GM19397 (cell line): ENCODE results near the gene MAMLD1.

Source experiments
- ATAC-seq: cut with Tn5 transposase; IDR thresholded peaks from one replicate; pipeline ENCODE4 v1.9.1; 2021; ENCODE audit warnings: mild to moderate bottlenecking, moderate library complexity; ENCODE audit not compliant: unreplicated experiment

Gene MAMLD1

DNA sequence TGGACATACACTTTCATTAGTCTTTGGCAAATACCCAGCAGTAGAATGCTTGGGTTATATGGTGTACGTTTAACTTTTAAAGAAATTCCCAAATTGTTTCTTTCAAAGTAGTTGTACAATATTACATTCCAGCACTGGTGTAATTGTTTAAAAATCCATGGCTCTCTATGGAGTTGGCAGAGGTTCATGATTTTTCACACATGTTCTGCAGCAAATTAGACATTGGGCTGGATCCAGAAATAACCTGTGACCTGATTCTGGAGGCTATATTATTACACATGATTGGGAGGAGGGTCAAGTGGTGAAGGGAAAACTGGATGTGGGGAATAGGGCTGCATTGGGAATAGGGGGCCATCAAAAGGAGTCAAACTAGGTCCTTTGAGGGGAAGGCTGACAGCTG lies 41.9 kb downstream of the MAMLD1 start:
- ATAC-seq, result no peak

DNA sequence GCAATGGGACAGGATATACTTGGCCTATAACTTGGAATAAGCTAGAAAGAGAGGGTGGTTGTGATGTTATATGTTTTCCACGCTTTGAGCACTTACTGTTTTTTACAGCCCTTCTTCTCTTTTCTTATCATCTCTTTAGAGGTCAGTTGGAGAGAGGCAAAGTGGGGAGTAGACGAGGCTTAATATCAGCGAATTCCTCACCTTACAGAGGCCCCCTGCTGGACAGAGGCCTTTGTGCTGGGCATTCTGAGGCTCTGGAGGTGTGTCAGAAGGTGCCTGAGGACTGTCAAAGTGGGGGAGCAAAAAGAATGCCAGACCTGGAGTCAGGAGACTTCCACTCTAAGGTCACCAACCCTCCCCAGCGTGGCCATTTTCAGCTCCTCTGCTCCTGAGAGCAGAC lies 42.5 kb downstream of the MAMLD1 start:
- no peak for ATAC-seq

DNA sequence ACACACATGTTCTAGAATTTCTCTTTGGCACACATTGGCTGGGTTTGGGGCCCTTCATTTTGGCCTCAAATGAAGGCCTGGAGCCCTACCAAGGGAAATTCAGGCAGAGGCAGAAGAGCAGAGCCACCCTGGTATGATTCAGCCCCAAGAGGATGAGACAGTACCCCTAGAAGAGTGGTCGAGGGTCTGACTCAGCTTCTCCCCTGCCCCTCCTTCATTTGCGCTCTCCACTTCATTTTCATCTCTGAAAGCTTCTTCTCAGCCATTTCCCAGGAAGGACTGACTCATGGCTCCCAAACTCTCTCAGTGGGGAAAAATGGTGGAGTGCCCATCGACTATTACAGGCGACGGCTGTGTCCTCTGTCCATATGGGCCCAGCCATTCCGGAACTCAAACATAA lies 43.5 kb downstream of the MAMLD1 start:
- ATAC-seq, result no peak

DNA sequence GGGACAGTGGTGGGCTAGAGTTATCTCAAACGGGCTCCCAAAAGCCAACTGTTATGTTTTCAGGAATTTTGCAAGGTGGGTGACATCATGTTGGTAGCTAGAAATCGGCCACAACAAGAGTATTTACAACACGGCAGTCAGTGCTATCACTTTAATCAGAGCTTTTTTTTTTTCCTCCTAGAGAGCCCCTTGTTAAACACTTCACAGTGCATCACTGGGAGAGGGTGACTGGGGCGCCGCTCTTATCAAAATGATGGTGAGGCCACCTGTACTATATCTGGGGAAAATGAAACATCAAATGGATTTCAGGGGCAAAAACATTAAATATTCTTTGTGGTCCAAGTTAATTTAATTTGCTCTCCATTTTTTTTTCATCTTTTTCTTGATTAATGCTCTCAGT lies 44.9 kb downstream of the MAMLD1 start:
- ATAC-seq, result no peak

DNA sequence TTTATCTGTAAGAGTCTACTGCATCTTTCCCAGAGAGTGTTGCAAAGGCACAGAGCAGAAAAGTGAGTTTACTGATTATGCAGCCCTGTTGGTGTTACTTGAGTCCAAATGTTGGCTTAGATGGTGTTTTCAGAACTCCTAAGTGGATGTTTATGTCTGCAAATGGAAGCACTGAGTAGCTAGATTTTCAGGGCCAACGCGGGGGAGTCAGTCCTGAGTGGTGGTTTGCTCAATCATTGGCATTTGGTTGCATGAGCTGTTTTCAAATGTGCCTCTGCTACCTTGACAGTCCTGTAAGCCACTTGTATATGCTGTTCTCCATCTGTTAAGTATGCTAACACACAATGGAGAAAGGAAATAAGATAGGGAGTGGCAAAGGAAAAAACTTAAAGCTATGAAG lies 45.4 kb downstream of the MAMLD1 start:
- ATAC-seq, result no peak

DNA sequence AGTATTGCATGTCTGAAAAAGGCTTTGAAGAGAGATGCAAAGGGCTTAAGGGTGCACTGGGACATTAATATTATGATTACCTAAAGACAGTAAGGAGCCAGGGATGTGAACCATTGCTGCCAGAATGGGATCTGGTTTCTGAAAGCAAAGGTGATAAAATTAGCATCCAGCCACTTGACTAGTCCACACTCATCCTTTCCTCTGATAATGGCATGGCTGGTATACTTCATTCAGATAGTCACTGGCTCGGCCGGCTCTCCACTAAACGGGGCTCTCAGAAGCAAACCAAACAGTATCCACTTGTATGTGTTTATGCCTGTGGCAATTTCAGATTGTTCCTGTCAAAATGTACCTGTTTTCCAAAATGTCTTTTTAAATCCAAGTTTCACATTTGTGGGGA lies 46.4 kb downstream of the MAMLD1 start:
- ATAC-seq, result no peak

DNA sequence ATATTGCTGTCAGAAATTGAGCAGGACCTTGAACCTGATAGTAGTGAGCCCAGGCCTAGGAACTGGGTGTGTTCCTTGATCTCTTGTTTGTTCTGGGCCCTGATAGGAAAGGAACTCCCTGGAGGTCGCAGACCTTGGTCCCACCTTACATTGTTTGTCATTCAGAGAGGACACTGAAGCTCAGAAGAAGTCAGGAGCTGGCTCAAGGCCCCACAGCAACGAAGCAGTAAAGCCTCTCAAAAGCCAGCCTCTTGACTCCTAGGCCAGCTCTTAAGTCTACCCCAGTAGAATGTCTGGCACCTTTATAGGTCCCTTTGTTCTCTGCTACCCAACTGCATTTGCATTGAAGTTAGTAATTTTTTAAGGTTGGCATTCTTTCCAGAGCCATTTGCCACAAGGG lies 46.8 kb downstream of the MAMLD1 start:
- ATAC-seq, result no peak

DNA sequence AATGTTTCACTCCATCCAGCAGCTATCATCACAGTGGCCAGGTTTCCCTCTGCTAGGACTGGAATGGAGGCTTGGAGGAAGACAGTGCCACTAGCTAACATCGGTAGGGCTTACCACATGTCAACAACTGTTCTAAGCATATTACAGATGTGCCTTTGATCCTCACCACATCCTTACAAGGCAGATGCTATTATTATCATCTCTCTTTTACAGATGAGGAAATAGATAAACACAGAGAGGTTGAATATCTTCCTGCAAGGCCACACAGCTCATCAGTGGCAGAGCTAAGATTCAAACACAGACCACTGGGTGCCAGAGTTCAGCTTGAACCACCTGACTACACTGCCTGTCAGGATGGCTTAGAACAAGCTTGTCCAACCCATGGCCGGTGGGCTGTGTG lies 47.4 kb downstream of the MAMLD1 start:
- ATAC-seq, result no peak

DNA sequence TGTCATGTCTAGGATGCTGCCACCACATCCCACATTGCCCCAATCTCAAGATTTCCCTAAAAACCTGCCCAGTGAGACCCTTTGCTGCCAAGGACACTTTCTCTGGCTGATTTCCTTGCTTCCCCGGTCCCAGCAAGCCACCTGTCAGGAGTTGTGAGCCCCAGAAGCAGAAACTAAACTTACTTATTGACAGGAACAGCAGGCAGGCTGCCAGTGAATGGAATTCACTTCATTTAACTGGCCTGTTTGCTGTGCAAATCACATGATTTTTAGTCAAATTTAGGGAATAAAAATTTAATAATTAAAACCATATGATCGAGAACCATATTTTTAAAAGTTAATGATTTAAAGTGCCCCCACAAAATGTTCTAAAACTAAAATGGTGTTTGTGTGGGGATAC lies 48.5 kb downstream of the MAMLD1 start:
- ATAC-seq, result no peak

DNA sequence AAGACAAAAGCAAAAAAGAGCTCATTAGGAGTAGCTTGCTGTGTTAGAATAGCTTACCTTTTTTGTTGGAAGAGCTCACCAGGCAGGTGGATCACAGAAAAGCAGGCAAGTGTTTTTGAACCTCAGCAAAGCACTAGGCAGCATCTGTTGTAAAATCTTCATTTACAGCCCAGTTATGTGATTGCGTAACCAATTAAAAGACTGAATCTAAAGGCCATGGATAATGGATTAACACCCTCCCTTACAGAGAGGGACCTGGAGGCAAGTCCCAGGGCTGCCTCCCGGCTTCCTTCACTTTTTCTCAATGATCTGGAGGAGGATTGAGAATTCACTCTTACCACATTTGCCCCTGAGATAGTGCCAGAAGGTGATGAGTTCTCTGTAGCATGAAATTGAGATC lies 51.1 kb downstream of the MAMLD1 start:
- no peak for ATAC-seq

DNA sequence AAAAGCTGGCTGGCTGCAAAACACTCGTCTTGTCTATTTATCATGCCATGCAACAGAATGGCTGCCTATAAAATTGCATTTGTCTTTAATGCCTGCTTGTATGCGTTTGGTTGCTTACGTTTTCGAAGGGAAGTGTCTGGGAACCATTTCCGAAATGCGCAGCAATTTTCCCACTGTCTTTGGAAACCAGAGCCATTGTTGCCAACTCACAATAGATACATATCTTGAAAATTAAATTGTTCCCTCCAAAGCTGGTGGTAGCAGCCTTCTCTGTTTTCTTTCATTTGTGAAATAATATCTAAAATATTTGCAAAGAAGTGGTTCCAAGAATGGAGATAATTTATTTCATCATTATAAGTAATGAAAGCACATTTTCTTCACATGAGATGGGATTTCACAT lies 53.4 kb downstream of the MAMLD1 start:
- ATAC-seq, result no peak

DNA sequence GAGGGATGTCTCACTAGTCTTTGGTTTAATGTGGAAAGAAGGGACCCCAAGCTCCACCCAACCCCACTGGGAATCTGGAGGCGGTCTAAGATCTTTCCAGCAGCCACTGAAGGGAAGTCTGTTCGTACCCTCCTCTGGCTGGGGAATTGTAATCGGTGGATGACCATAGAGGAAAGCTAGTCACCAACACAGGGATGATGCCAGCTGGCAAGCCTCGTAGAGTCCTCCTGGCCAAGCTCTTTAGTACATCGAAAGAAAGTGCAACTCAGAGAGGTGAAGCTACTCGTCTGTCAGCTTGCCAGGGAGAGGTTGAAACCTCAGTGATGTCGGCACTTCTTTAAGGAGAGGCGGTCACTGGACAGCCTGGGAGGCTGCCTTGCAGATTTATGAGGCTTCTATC lies 58.7 kb downstream of the MAMLD1 start:
- no peak for ATAC-seq

DNA sequence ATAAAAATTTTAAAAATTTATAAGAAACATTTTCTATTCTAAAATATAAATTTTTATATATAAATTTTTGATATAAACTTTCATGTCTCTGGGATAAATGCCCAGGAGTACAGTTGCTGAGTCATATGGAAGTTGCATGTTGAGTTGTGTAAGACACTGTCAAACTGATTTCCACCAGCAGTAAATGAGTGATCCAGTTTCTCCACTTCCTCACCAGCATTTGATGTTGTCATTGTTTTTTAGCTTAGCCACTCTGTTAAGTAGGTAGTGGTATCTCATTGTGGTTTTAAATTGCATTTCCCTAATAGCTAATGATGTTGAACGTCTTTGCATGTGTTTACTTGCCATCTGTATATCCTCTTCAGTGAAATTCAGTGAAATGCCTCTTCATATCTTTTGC lies 66.5 kb downstream of the MAMLD1 start:
- no peak for ATAC-seq

DNA sequence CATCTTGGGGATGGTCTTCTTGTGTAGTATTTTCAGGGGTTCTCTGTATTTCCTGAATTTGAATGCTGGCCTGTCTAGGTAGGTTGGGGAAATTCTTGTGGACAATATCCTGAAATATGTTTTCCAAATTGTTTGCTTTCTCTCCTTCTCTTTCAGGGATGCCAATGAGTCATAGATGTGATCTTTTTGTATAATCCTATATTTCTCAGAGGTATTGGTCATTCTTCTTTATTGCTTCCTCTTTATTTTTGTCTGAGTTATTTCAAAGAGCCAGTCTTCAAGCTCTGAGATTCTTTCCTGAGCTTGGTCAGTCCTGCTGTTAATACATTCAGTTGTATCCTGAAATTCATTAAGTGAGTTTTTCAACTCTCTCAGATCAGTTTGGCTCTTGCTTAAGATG lies 73.1 kb downstream of the MAMLD1 start:
- no peak for ATAC-seq

DNA sequence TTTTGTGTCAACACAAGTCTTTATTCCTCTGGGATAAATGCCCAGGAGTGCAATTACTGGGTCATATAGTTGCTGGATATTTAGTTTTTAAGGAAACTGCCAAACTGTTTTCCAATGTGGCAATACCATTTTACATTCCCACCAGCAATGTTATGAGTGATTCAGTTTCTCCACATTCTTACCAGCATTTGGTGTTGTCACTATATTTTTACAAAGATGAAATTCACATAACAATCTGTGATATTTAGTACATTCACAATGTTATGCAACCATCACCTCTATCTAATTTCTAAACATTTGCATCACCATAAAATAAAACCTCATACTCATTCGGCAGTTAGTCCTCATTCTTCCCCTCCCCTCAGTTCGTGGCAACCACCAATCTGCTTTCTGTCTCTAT lies 75.0 kb downstream of the MAMLD1 start:
- ATAC-seq, result no peak

DNA sequence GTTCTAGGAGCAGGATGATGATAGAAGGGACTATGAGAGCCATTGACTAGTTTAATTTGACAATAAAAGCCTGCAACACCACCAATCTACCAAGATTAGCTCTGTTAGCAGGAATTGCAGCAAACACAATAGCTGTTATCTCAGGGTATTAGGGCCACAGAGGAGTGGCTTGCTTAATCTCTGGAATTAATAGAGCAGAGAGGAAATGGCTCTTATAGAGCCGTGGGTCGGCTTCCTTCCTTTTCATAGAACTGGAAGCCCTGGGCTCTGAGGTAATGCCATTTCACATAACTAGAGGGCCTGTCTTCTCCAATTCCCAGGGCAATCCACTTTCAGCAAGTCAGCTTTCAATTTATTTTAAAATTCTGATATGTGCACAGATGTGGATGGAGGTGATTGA lies 83.0 kb downstream of the MAMLD1 start:
- no peak for ATAC-seq

DNA sequence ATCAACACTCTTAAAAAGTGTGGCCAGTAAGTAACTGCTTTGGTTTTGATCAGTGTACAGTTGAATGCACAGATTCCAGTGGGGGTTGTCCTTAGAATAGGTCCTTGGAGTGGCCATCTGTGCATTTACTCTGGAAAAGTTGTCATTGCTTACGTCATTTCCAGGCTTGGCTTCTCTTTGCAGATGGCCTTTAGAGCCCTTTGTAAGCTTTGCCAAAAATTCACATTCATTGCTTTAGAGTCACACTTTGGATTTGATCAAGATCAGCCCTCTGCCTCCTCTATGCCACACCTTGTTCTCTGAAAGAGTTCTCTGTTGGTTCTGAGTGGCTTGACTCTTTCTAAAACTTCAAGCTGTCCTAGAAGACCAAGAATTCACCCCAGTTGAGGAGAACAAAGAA lies 83.9 kb downstream of the MAMLD1 start:
- ATAC-seq, result no peak

DNA sequence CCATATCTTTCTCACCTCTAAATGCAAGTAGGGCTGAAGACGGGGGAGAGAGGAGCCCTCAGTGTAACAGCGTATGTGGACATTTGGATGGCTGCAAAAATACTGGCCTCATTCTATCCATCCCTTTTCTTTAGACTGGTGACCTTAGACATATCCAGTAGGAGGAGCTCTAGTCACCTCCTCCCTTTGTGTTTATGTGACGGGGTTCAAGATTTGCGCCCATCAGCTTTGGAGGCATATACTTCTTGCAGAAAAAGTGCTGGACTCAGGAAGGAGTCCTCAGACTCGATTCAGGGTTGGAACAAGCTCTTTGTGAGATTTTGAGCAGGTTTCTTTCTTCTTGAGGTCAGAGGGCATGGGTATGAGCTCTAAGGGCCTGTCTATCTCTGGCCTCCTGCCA lies 86.2 kb downstream of the MAMLD1 start:
- no peak for ATAC-seq

DNA sequence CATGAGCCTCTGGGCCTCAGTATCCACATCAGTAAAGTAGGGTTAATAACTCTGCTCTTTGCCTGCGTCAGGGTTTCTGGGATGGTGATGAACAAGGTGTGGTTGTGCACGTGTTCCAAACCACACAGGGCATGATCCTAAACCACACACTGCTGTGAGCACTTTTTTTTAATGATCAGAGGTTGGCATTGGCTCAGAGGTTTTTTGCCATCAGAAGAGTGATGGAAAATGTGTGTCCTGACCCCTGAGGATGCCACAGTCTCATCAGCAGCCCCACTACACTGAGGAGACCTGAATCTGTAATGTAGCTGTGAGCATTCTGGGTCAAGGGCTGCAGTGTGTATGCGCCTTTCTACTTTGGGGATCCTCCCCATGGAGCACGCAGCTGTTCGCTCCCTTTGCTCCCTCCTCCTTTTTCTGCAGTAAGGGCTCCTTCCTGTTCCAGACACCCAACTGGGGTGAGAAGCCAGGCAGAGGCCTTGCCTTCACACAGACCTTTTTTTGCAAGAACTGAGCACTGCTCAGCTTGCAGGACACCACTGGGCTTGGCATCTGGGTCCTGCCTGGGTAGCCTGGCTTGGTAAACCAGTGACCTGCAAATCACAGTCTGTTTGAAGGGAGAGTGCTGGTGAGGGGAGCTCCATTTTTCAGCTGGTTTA lies 87.5 kb downstream of the MAMLD1 start:
- ATAC-seq, result no peak

DNA sequence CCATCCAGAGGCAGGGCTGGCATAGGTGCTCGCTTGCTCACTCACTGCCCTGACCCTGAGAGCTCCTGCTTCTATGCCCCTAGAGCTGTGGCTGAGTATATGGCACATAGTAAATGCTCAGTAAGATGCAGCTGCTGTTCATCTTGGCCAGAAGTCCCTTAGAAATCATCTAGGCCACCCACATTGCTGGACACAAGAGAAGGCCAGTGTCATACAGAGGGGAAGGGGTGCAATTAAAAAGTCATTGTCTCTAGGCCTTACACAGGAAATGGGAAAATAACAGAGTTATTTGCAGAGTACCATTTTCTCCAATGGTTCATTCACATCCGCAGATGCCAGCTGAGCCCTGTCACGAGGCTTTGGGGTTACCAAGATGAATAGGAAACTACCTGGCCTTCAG lies 88.8 kb downstream of the MAMLD1 start:
- ATAC-seq, result no peak

DNA sequence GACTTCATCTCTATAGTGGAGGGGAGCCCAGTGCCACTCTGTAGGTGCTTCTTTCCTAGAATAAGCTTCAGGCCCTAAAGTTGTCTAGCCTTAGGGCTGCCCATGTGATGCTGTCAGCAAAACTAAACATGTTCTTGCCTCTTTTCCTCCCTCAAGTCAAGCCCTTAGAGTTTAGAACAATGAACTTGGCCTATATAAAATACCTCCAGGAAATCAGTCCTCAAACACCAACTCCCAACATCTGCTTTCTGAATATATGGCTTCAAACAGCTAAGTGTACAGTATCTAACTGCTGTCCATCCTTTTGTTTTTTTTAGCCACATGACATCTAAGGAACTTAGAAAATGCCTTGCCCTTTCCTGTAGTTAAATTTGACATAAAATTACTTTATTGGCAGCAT lies 91.0 kb downstream of the MAMLD1 start:
- no peak for ATAC-seq

DNA sequence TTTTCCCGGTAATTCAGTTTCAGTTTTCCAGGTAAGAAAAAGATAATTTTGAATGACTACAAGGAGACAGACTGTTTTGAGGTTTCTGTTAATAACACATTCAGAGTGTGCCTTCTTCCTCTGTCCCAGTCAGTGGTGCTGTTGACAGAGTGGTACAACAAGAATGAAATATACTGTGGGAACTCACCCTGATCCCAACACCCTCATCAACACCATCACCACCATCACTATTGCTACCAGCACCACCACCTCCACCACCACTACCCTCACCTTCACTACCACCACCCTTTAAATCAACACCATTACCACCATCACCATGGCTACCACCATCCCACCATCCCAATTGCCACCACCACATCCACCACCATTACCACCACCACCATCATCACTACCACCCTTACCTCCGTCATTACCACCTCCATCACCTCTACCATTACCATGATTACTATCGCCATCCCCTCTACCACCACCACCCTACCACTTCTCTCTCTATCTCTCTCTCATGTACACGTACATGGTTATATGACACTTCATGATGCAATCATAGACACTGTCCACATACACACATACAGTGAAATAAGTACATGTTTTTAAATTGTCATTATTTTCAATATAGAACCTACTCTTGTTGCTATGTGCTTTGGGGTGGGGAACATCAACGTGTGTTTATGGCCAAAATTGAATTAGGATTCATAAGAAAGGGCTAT lies 91.5 kb downstream of the MAMLD1 start:
- ATAC-seq, result no peak

DNA sequence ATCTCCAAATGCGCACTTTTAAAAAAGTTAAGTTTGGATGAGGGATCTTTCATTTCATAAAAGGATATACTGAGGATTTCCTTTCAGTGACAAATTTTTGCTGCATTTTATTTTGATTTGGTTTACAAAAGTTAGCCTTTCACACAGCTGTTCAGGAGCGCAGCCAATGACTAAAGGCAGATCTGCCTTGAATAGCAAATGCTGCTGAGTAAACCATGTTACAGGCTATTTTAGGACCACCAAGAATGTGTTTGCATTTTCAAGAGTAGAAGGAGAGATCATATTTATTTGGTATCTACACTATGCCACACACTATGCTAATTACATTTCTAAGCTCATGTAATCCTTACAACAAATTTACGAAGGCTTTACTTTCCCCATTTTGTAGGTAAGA lies 92.1 kb downstream of the MAMLD1 start:
- no peak for ATAC-seq
